Panc1 (cell line): Measurements from ENCODE around the gene RUFY1. TPM values are rescaled to one million over a fixed set of nuclear protein-coding genes. Genes with fewer than 3 reads are reported as not detected.

Experiments used
- ATAC-seq: fragments of 200-7000 bp; cut with Tn5 transposase; 2 replicates; pipeline ENCODE4 v1.9.1; 2020; ENCODE audit warnings: mild to moderate bottlenecking, moderate library complexity
- BruUV-seq: library from RNA; stranded (reverse); fragments of 400-500 nt; replicated peaks from 2 replicates; lab custom pipeline; 2021; lab: Mats Ljungman, UMichigan
- CTCF ChIA-PET: fragments of 300-600 bp; sonication (Branson Sonifier 250); formaldehyde crosslinking; loops from one replicate; lab custom pipeline; 2022; ENCODE audit warnings: antibody characterized with exemption; lab: Charles Lee
- POLR2A ChIA-PET: fragments of 300-600 bp; sonication (Branson Sonifier 250); formaldehyde crosslinking; loops from one replicate; lab custom pipeline; 2022; ENCODE audit warnings: antibody characterized with exemption; lab: Charles Lee
- DNase-seq: peaks from one replicate; pipeline ENCODE4 v3.0.0-alpha.2; 2010; ENCODE audit warnings: low read depth, low spot score
- H3K27ac ChIP-seq: 2 replicates; pipeline ENCODE4 v1.5.1; 2011; ENCODE audit warnings: mild to moderate bottlenecking, low read length, inconsistent platforms
- H3K27me3 ChIP-seq: fragments of 200-500 bp; sonication (Bioruptor generic); 2 replicates; pipeline ENCODE4 v1.6.0; 2014; ENCODE audit warnings: low read length, inconsistent platforms; ENCODE audit not compliant: control insufficient read depth, insufficient read depth
- H3K36me3 ChIP-seq: fragments of 200-500 bp; sonication (Bioruptor generic); 2 replicates; pipeline ENCODE4 v1.5.1; 2014; ENCODE audit warnings: inconsistent platforms, mild to moderate bottlenecking, low read length, moderate library complexity; ENCODE audit not compliant: control insufficient read depth, insufficient read depth
- H3K4me1 ChIP-seq: 2 replicates; pipeline ENCODE4 v1.5.1; 2011; ENCODE audit warnings: inconsistent platforms, mild to moderate bottlenecking, low read length, moderate library complexity; ENCODE audit not compliant: control insufficient read depth, insufficient read depth
- H3K4me3 ChIP-seq, 2 experiments: 2 replicates each; pipeline ENCODE4 v1.5.1; 2011 to 2012; ENCODE audit warnings: low read depth in 2 of 2, low read length in 2 of 2, mild to moderate bottlenecking in 2 of 2, inconsistent platforms in 1 of 2, moderate library complexity in 1 of 2
- H3K9me3 ChIP-seq: fragments of 200-500 bp; sonication (Bioruptor generic); 2 replicates; pipeline ENCODE4 v1.5.1; 2014; ENCODE audit warnings: low read depth, mild to moderate bottlenecking, inconsistent platforms, low read length, moderate library complexity; ENCODE audit not compliant: control insufficient read depth, insufficient read depth
- POLR2AphosphoS5 ChIP-seq: IDR thresholded peaks from 2 replicates; pipeline ENCODE4 v1.6.1; 2012; ENCODE audit warnings: mild to moderate bottlenecking, low read depth, low read length, moderate library complexity
- SIN3A ChIP-seq: IDR thresholded peaks from 2 replicates; pipeline ENCODE4 v1.6.1; 2012; ENCODE audit warnings: low read depth, mild to moderate bottlenecking, low read length, moderate library complexity, borderline replicate concordance; ENCODE audit not compliant: insufficient read depth
- TCF7L2 ChIP-seq: IDR thresholded peaks from 2 replicates; pipeline ENCODE4 v1.6.1; 2011; ENCODE audit warnings: mild to moderate bottlenecking, low read depth, low read length, inconsistent platforms
- in situ Hi-C: cut with HindIII; loops from 2 replicates; pipeline ENCODE4 v1.10.0; 2016; ENCODE audit warnings: low sequenced_read_pairs, low pct_unique_long_range_greater_than_20kb
- intact Hi-C: fragments of 100-400 bp; cut with micrococcal nuclease; formaldehyde crosslinking; loops from one replicate; pipeline ENCODE4 v1.10.0; 2022; ENCODE audit not compliant: unreplicated experiment
- total RNA-seq: library from RNA; stranded (reverse); gene quantifications from one replicate; pipeline ENCODE4 v1.2.1, GENCODE V29; 2021; ENCODE audit not compliant: unreplicated experiment
- TF ChIP-seq, protein P1 (sequence below): fragments of 450-650 bp; IDR thresholded peaks from 2 replicates; pipeline ENCODE4 v1.5.1; 2017; ENCODE audit warnings: mild to moderate bottlenecking
- TF ChIP-seq, protein P2 (sequence below), 2 experiments: IDR thresholded peaks; 2 replicates each; pipeline ENCODE4 v1.6.1; 2011 to 2012; ENCODE audit warnings: low read depth in 2 of 2, control low read depth in 1 of 2, low read length in 1 of 2, mild to moderate bottlenecking in 1 of 2, moderate library complexity in 1 of 2; ENCODE audit not compliant: insufficient read depth in 1 of 2

The RUFY1 gene
- total RNA-seq, 1 experiment from 2014 or later = 66.3 TPM

DNA sequence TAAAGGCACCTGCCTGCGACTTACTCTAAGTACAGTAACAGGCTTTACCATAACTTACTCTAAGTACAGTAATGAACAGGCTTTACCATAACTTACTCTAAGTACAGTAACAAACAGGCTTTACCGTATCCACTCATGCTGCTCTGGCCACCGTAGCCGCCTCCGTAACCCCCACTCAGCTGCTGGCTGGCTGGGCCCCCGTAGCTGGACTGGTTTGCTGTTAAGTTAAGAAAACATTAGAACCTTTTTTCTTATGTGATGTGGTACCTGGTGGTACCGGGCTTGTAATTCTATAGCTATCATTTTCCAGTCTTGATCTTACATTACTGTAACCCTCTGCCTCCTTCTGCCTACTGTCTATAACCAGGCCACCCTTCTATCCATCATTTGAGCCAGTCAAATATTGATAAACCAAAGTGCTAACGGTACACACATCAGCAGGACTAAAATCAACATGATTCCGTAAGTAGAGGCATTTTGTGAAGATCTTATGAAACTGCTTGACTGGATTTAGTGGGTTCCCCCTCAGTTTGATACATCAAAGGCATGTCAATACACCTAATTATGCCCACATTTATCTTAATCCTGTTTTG is 65.7 kb downstream of the RUFY1 start:
- no TSS peak for BruUV-seq

DNA sequence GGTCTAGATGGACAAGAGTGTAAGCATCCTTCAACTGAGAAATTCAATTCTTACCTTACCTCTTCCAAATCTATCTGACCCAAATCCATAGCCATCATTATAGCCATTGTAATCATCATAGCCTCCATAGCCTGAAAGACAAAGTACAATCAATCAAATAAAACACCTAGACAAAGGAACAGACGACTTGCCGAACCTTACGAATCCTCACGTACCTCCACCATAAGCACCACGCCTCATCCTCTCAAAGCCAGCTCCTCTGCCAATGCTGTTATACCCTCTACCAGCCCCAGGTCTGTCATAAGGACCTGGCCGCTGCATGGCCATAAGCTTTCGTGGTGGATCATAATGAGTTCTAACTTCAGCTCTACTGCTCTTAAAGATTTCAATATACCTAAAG is 67.6 kb downstream of the RUFY1 start:
- ATAC-seq = no peak
- in situ Hi-C loops = no loop called here
- intact Hi-C loops = no loop called here
- H3K4me1 ChIP-seq = peaks cover 67% of the 10 kb centered on the region
- ChIA-PET CTCF (no interaction called here), POLR2A (interaction anchor here (0.7 kb wide), 1 partner anchor 431 kb away, joined by 4 read pairs; no protein-coding TSS in a partner anchor)
- no peaks in the 10 kb centered on the region for H3K9me3 ChIP-seq
- peak overlapping the region; percentile 1; the same call in 1 of the 2 replicates for H3K27ac ChIP-seq
- H3K4me3 ChIP-seq = no peak overlapping the region
- no TSS peak for BruUV-seq
- peaks cover 96% of the 10 kb centered on the region for H3K36me3 ChIP-seq
- DNase-seq = no peak
- no peaks in the 10 kb centered on the region for H3K27me3 ChIP-seq
- no peak for TF ChIP-seq TCF7L2
- no peak for TF ChIP-seq SIN3A
- no peak for TF ChIP-seq POLR2AphosphoS5
- TF ChIP-seq, protein P1, sequence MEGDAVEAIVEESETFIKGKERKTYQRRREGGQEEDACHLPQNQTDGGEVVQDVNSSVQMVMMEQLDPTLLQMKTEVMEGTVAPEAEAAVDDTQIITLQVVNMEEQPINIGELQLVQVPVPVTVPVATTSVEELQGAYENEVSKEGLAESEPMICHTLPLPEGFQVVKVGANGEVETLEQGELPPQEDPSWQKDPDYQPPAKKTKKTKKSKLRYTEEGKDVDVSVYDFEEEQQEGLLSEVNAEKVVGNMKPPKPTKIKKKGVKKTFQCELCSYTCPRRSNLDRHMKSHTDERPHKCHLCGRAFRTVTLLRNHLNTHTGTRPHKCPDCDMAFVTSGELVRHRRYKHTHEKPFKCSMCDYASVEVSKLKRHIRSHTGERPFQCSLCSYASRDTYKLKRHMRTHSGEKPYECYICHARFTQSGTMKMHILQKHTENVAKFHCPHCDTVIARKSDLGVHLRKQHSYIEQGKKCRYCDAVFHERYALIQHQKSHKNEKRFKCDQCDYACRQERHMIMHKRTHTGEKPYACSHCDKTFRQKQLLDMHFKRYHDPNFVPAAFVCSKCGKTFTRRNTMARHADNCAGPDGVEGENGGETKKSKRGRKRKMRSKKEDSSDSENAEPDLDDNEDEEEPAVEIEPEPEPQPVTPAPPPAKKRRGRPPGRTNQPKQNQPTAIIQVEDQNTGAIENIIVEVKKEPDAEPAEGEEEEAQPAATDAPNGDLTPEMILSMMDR = no peak
- TF ChIP-seq, protein P2, sequence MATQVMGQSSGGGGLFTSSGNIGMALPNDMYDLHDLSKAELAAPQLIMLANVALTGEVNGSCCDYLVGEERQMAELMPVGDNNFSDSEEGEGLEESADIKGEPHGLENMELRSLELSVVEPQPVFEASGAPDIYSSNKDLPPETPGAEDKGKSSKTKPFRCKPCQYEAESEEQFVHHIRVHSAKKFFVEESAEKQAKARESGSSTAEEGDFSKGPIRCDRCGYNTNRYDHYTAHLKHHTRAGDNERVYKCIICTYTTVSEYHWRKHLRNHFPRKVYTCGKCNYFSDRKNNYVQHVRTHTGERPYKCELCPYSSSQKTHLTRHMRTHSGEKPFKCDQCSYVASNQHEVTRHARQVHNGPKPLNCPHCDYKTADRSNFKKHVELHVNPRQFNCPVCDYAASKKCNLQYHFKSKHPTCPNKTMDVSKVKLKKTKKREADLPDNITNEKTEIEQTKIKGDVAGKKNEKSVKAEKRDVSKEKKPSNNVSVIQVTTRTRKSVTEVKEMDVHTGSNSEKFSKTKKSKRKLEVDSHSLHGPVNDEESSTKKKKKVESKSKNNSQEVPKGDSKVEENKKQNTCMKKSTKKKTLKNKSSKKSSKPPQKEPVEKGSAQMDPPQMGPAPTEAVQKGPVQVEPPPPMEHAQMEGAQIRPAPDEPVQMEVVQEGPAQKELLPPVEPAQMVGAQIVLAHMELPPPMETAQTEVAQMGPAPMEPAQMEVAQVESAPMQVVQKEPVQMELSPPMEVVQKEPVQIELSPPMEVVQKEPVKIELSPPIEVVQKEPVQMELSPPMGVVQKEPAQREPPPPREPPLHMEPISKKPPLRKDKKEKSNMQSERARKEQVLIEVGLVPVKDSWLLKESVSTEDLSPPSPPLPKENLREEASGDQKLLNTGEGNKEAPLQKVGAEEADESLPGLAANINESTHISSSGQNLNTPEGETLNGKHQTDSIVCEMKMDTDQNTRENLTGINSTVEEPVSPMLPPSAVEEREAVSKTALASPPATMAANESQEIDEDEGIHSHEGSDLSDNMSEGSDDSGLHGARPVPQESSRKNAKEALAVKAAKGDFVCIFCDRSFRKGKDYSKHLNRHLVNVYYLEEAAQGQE (IDR thresholded peaks at IDR 0.05; ENCODE audit: insufficient read depth in 1 of 2, low read depth in 2 of 2, low read length in 1 of 2) = no peak

More for the DNA sequence above, 65.7 kb downstream of the RUFY1 start:
- no peaks in the 10 kb centered on the region for H3K27me3 ChIP-seq
- H3K4me1 ChIP-seq = peaks cover 86% of the 10 kb centered on the region
- ChIA-PET POLR2A (interaction anchor here (0.6 kb wide), 1 partner anchor 16 kb away, joined by 3 read pairs; no protein-coding TSS in a partner anchor), CTCF (no interaction called here)
- ATAC-seq (no peak), DNase-seq (no peak)
- in situ Hi-C loops (no loop called here), intact Hi-C loops (no loop called here)
- H3K36me3 ChIP-seq = peaks cover 80% of the 10 kb centered on the region
- TF ChIP-seq TCF7L2 = no peak
- no peak for TF ChIP-seq SIN3A
- TF ChIP-seq, protein P2 (IDR thresholded peaks at IDR 0.05; ENCODE audit: insufficient read depth in 1 of 2, low read depth in 2 of 2, low read length in 1 of 2) = no peak
- peak; percentile 44; the same call in 1 of the 2 replicates for TF ChIP-seq POLR2AphosphoS5
- no peak overlapping the region for H3K4me3 ChIP-seq
- H3K9me3 ChIP-seq = no peaks in the 10 kb centered on the region
- peak overlapping the region; percentile 51 for H3K27ac ChIP-seq
